ENCODE data around the gene AMBRA1. TPM values are rescaled to one million over a fixed set of nuclear protein-coding genes. Genes with fewer than 3 reads are reported as not detected.

The AMBRA1 gene
- total and polyA plus RNA-seq, 2 of the 8 experiments (the other 6 are each of a cell fraction or from before 2014, with no cell fraction given), result 14.2 to 37.4 TPM

DNA sequence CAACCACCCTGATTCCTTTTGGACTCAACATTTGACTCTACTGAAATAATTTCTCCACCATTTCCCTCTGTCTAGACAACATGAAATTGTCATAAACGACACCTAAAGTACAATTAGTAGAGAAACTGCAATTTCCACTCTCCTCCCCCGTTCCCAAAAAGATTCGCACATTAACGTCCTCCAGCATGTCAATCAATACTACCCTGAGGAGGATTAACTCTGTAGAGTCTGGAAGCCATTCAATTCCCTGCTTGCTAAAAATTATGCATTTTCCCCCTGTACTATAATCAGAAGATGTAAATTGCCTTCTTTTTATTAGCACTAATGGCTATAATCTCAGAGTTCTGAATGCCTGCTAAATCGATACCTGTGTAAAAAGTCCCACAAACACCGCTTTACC, 70.5 kb downstream of the AMBRA1 start:
- Histone ChIP-seq H3K27ac (ENCODE audit: low read depth, low read length) (no peak overlapping the region), H3K14ac (ENCODE audit: insufficient read length) (no peak overlapping the region), H3K4me1 (replicated peaks in 1 of 4; ENCODE audit: control insufficient read depth in 3 of 4, insufficient read depth in 4 of 4, low read length in 3 of 4) (peaks cover 0 to 10% (median 6%) of the 10 kb centered on the region in 4 experiments; a peak in 3 of 7 replicates), H3K27me3 (replicated peaks in 1 of 4; ENCODE audit: control insufficient read depth in 3 of 4, extremely low read depth in 1 of 4, insufficient read depth in 3 of 4, low read length in 3 of 4) (no peaks in the 10 kb centered on the region), H3K18ac (ENCODE audit: extremely low read depth, low read length) (no peak overlapping the region), H2BK120ac (replicated peaks; ENCODE audit: low read depth, low read length) (no peak overlapping the region), H3K4ac (replicated peaks; ENCODE audit: insufficient read length, low read depth, low read length) (no peak overlapping the region), H4K20me1 (replicated peaks in 1 of 2; ENCODE audit: control insufficient read depth in 1 of 2, insufficient read depth in 2 of 2, low read length in 2 of 2) (peaks cover 2 to 4% of the 10 kb centered on the region in 2 experiments), H3K36me3 (ENCODE audit: control insufficient read depth in 2 of 4, insufficient read depth in 4 of 4, low read length in 3 of 4) (no peaks in the 10 kb centered on the region), H2AFZ (ENCODE audit: low read length) (no peak overlapping the region), H3K56ac (replicated peaks; ENCODE audit: insufficient read length, low read depth, low read length) (no peak overlapping the region), H4K5ac (ENCODE audit: insufficient read length, low read depth, low read length) (no peak overlapping the region), H3K23ac (ENCODE audit: insufficient read length) (no peak overlapping the region), H3K79me1 (ENCODE audit: low read depth, low read length) (no peaks in the 10 kb centered on the region; the same call in 1 of the 2 replicates), H2BK15ac (ENCODE audit: low read length) (0 out of 2 replicates have a peak overlapping the region, but pooled peaks have one; percentile 41), H4K8ac (ENCODE audit: extremely low read depth, insufficient read depth, low read length) (no peak overlapping the region), H3K4me3 (ENCODE audit: extremely low read depth in 1 of 4, insufficient read depth in 2 of 4, low read depth in 3 of 4, low read length in 4 of 4) (no peak overlapping the region), H2BK12ac (ENCODE audit: low read depth, low read length) (no peak overlapping the region), H3K79me2 (ENCODE audit: control insufficient read depth in 1 of 2, insufficient read depth in 2 of 2, low read length in 2 of 2) (peaks cover 0 to 70% of the 10 kb centered on the region in 2 experiments; a peak in 2 of 4 replicates), H2BK20ac (ENCODE audit: low read length) (no peak overlapping the region), H2AK5ac (ENCODE audit: low read depth, low read length) (no peak overlapping the region), H4K91ac (replicated peaks; ENCODE audit: insufficient read length, low read length) (no peak overlapping the region), H3K9me3 (ENCODE audit: insufficient read depth in 2 of 2, low read depth in 1 of 2, low read length in 1 of 2) (no peaks in the 10 kb centered on the region), H3K23me2 (ENCODE audit: low read depth, low read length) (no peaks in the 10 kb centered on the region), H3K9ac (replicated peaks in 1 of 4; ENCODE audit: extremely low read depth in 1 of 4, low read depth in 3 of 4, low read length in 3 of 4) (no peak overlapping the region), H2BK5ac (ENCODE audit: low read depth, low read length) (no peak overlapping the region), H3K4me2 (ENCODE audit: insufficient read depth in 1 of 2, low read depth in 2 of 2, low read length in 2 of 2) (no peak overlapping the region)
- WGBS, 2 experiments (ENCODE audit: extremely low coverage in 1 of 2, insufficient coverage in 1 of 2, insufficient read length in 1 of 2, insufficient replicate concordance in 2 of 2, low coverage in 1 of 2, low lambda C conversion rate in 2 of 2, missing lambda C conversion rate in 1 of 2), result 83% methylated on average over 6 of the region's 6 CpGs; no CpG with 5 or more reads in 1 of the 2 experiments
- CTCF ChIA-PET (ENCODE audit: partially characterized antibody), result interaction anchor here (0.8 to 1.8 kb wide), 8 partner anchors 24 to 114 kb away, joined by 3 to 7 read pairs (median 6); no protein-coding TSS in a partner anchor
- POLR2A ChIA-PET (ENCODE audit: partially characterized antibody), result no interaction called here
- TF ChIP-seq MAFK (IDR thresholded peaks at IDR 0.05; ENCODE audit: low read depth, low read length) (no peak), RAD21 (IDR thresholded peaks at IDR 0.05 in 1 of 2, conservative IDR thresholded peaks at IDR 0.05 in 1 of 2; ENCODE audit: low read depth in 2 of 2, low read length in 2 of 2) (no peak), TCF12 (IDR thresholded peaks at IDR 0.05; ENCODE audit: low read depth, low read length) (no peak), YY1 (IDR thresholded peaks at IDR 0.05; ENCODE audit: low read depth, low read length) (no peak), CHD1 (IDR thresholded peaks at IDR 0.05; ENCODE audit: low read depth, low read length) (no peak), SIN3A (conservative IDR thresholded peaks at IDR 0.05 in 1 of 2, IDR thresholded peaks at IDR 0.05 in 1 of 2; ENCODE audit: low read depth in 1 of 2, low read length in 2 of 2) (no peak), EP300 (IDR thresholded peaks at IDR 0.05; ENCODE audit: borderline replicate concordance in 1 of 2, low read depth in 2 of 2, low read length in 2 of 2) (no peak), CEBPB (IDR thresholded peaks at IDR 0.05; ENCODE audit: low read depth, low read length) (no peak), PHF8 (conservative IDR thresholded peaks at IDR 0.05; ENCODE audit: low read depth, low read length) (no peak), BACH1 (IDR thresholded peaks at IDR 0.05; ENCODE audit: low read length) (no peak), SUZ12 (IDR thresholded peaks at IDR 0.05; ENCODE audit: low read length) (no peak)
- no peak for FAIRE-seq
- DNase-seq (ENCODE audit: low read depth in 1 of 2, low spot score in 2 of 2), result no peak

All from H1 (cell line).